Bone marrow (tissue), 2 donors: ENCODE results near the gene CHD2.
"Not testable (repeated sequence)": the region's sequence is repeated elsewhere in the genome, so short reads cannot be mapped to it uniquely, and the experiment has no call there.

ENCODE experiments used
- DNase-seq, 2 donors: peaks; one replicate each; lab custom pipeline; 2025; lab: John Stamatoyannopoulos, UW

CHD2 gene

DNA sequence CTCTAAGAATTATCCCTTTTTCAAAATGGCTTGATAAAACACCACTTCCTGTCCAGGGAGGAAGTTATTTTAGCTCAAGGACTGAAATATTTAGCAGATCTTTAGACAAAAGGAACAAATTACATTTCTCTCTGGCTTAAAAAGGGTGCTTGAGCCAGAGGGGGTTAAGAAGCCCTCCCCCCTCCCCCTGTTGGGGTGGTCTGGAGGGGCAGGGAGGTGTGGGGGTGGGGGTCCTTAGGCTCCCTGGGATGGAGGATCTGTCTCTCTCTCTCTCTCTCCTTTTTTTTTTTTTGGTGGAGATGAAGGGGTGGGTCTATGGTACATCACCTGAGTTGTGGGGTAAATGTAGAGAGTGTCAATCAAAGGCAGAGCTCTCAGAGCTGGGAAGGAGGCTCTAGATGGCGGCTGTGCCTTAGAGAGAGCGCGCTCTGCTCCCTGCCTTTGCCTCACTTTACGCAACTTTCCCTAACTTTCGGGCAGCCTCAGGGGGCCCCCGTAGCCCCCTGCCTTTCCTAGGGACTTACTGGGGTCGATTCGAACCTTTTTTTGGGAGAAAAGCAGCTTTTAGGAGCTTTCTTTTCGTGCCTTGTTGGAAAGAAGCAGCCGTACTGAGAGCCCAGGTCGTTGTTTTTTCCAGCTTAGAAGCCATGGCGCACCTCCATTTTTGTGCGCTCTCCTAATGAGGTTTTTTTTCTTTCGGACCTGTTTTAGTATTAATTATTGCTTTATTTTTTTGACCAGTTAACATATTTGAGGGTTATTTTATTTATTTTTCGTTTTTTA, at the start of gene CHD2:
TSS of gene CHD2 (plus strand) at position 377 of the 783 bp plus-strand sequence. CDS start 914 bp downstream, outside the sequence.
- peak; percentile 73 to 75 for DNase-seq

DNA sequence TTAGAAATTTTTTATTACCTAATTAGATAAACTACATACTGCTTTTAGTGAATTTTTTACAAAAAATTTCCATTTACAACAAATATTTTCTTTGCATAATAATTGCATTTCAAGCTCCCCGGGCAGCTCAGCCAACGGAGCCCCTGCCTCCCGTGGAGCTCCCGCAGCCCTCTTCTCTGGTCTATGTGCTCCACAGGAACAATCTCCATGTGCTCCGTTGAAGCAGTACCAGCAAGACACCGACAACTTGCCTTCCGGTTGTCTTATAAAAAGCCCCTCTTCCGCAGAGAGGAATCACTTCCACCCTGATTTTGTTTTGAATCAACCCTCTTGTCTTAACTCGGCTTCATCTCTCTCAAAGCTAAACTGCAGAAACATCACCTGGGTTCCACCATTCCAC, 46.9 kb upstream of the CHD2 start:
- no peak for DNase-seq

DNA sequence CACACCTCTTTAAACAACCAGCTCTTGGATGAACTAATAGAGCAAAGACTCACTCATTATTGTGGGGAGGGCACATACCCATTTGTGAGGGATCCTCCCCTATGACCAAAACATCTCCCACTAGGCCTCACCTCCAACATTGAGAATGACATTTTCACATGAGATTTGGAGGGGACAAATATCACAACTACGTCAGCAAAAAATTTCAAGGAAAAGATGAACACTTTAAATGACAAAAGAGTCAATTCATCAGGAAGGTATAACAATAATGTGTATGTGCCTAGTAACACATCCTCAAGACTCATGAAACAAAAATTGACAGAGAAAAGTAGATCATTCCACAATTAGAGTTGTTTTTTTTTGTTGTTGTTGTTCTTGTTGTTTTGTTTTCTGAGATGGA, 38.4 kb upstream of the CHD2 start:
- DNase-seq: no peak

DNA sequence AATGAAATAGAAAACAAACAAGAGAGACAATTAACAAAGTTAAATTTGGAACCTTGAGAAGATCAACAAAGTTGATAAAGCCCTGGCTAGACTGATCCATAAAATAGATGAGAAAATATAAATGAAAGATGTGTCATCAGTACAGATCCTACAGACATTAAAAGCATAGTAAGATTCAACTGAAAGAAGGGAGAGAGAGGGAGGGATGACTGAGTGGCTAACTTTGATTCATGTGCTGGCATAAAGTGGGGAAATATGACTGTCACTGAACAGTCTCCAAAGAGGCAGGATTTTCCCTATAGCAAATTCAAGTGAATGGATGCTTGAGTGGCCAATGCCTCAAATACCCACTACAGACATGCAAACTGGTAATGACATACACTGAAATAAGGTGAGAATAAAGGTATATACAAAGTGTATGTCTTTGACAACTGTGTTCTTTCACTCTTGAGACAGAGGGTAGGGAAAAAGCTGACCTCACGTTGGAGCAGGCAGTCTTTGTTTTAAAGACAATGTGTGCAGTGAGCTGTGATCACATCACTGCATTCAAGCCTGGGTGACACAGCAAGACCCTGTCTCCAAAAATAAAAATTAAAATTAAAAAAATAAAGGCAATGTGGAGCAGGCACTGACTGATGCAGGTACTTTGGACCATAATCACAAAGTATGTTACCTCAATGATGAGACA, 35.9 kb upstream of the CHD2 start:
- no peak for DNase-seq

DNA sequence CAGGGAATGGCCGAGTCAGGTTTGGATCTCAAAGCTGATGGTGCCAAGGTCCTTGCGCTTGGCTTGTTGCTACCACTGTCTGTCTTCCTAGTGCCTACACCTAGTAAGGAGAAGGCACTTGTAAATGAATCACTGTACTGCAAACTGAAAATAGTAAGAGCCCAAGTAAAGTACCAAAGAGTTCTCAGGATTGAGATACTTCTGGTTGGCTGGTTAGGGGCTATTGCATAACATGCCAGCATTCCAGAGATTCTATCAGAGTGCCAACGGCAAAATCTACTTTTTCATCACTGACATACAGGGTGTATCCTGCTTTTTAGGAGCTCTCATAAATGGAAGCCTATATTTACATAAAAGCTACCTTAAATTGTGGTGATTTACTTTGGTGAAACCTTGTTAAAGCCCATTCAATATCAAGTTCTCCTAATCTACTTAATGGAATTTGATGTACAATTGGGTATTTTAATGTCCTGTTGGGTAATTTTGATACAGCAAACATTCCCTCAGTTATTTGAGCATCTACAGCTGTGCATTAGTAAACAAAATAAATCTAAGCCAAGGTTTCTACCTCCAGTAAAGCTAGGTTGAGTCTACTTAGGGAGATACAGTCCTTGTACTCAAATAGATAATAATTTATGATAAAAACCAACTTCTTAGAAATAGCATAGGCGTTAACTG, 30.7 kb upstream of the CHD2 start:
- no peak for DNase-seq

DNA sequence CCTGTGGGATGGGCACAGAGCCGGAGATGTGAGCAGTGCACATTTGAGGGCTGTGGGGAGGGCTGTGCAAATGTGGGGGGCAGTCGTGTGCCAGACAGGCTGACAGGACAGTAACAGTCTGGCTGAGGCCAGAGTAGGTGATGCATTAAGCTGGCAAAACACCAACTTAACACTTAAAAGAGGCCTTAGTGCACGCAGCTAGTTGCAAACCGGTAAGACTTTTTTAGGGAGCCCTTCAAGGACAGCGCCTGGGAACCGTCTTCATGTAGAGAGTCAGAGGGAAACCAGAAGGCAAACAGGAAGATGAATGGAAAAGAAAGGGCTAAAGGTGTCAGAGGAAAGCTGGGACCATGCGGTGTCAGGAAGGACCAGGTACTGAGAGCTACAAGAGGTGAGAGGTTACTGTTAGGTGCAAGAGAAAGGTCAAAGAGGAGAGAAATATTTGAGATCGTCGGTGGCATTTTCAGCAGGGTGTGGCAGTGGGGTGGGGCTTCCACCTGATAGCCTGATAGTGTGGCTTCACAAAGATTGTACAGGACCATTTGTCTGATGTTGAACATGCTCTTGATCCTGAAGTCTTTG, 30.0 kb upstream of the CHD2 start:
- no peak for DNase-seq

DNA sequence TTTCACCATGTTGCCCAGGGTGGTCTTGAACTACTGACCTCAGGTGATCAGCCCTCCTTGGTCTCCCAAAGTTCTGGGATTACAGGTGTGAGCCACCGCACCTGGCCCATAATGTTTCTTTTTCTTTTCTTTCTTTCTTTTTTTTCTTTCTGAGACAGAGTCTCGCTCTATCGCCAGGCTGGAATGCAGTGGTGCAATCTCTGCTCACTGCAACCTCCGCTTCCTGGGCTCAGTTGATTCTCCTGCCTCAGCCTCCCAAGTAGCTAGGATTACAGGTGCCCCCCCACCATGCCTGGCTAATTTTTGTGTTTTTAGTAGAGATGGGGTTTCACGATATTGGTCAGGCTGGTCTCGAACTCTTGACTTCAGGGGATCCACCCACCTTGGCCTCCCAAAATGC, 27.2 kb upstream of the CHD2 start:
- DNase-seq: not testable (repeated sequence)

DNA sequence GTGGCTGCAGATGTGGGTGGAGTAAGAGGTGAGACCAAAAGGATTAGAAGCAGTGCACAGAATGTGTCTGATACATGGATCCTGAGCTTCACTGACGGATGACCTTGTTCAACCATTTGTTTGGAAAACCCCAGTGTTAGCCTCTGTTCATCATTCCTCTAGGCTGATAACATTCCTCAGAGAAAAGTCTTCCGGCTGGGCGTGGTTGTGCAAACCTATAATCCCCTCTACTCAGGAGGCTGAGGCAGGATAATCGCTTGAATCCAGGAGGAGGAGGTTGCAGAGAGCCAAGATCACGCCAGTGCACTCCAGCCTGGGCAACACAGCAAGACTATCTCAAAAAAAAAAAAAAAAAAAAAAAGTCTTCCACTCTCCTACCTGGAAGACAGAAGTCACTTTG, 23.1 kb upstream of the CHD2 start:
- DNase-seq: no peak

DNA sequence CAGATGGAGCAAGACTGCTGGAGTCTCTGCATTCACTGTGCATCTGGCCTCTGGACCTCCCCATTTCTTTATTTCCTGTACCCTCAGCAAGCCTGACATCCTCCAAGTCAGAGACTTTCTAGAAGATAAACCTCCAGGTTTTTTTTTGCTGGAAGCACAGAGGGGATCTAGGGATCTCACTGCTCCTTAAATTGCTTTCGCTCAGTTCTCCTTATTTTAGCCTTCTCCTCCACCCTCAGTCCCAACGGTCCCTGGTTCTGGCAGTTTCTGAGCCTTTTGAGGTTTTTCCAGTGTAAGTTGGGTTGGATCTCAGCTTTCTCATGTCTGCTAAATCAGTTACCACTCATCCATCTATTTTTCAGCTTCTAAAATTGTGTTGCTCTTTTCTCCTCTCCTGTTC, 22.7 kb upstream of the CHD2 start:
- no peak for DNase-seq

DNA sequence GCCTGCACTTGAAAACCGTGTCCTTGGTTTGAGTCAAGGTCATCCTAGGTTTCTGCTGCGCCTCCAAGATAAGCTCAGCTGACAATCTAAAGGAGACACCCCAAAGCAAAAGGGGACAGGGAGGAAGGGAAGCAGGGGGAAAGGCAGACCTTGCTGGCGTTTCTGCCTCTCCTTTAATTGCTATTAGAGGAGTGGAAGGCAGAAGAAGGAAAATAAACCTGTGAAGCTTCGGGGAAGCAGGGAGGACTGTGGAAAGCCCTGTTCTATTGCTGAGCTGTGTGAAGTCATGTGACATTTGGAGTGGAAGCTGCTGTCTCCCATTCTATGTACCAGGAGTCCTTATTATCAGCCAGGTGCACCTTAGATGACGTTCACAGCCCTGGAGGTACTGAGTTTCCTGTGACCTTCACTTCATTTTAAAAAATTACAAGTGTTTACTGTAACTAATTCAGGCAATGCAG, 21.5 kb upstream of the CHD2 start:
- DNase-seq: no peak

DNA sequence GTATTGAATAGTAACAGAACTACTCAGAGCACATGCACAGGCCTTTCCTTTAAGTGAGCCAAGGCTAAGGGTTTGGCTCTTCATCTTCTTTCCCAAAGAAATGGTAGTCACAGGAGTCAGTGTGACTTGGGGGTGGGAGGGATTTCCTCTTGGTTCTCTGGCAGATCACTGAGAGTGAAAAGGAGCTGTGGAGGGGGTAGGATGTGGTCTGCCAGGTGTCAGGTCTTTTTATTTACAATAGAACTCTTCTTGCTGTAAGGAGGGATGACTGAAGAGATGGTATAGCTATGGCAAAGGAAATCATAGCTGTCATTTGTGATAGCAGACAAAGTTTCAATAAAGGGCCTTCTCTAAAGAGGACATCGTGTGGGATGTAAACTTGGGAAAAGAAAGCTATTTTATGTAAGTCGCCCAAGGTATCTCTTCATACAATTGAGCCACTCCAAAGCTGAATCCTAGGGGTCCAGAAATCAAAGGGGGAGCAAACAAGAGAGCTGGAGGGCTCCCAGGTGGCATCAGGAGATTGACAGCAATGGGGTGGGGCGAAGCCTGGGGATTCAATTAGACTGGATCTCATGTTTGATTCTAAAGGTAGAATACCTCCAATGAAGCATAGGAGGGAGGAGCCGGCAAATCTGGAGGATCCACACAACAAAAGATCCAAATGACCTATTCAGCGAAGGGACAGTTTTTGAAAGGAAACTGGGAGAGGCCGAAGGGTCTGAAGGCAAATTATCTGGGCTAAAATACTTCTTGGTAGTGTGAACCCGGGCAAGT, 20.0 kb upstream of the CHD2 start:
- no peak for DNase-seq

DNA sequence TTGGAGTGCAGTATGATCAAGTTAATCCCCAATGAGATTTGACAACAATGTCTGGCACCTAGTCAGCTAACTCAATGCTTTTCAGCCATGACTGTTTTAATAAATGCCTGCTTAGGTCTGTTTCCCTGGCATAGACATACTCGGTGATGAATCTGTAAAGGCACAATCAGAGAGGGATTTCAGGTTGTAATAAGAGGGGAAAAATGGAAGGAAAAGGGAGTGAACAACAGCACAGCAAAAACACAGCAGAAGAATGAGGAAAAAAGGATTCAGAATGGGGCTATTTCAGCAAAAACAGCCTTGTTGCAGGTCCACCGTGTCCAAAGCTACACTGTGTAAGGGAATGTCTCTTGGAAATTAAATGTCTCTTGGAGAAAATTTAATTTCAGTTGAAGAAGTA, 19.3 kb upstream of the CHD2 start:
- DNase-seq: no peak

DNA sequence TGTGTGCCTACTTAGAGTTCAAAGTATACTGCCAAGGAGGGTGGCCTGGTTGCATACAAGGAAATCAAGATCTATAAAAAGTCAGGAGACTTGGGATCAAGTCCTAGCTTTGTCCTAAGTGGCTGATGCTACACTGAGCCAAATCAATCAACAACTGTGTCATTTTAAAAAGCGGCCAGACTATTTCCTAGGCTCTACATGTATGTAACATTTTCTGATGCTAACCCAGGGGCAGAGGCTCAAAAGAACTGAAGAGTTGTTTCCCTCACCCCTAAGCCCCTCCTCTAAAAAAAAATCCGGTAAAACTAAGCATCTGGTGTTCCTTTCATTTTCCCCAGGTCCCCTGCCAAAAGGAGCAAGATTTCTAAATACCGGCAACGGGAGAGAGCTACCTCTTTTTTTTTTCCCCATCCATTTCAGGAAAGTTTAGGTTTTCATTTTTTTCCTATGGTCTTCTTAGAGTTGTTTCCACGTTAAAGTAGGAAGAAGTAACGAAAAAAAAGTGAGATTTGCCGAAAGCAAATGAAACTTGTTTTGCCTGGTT, 18.8 kb upstream of the CHD2 start:
- peak in 1 of 2 donors; percentile 17 for DNase-seq

DNA sequence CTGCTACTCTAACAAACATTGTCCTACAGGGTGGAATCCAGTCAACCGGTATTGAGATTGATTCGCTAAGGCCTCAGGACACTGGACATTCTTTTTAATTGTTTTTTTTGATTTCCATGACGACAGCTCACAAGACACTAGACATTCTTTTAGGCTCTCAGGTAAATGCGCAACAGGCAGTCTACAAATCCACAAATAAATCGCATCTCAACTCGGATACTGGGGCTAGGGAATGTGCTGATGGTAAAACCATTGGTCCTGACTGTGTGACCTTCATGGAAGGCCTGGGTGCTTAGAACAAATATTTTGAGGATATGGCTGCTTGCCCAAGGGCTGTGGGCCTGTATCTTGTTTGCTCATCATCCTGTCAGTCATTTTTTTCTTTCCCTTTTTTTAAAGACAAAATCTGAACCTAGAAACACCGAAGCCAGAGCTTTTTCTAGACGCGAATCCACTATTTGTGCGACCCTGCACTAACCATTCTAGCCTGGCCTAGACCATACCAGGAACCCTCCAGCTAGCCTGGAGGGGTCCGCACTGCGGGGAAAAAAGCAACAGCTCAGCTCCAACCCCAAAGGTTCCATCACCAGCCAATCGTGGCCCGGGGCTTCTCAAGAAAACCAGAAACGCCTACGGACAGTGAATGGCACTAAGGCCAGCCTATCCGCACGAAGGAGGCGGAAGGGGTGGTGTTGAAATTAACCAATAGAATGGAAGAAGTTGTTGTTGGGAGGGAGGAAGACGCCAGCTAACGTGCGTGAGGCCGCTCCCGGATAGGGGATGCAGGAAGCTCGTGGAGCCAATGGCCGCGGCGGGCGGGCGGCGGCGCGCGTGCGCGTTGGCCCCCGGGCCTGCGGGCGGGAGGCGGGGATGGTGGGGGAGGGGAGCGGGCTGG, 18.1 kb upstream of the CHD2 start:
- DNase-seq: peak; percentile 84 to 100

DNA sequence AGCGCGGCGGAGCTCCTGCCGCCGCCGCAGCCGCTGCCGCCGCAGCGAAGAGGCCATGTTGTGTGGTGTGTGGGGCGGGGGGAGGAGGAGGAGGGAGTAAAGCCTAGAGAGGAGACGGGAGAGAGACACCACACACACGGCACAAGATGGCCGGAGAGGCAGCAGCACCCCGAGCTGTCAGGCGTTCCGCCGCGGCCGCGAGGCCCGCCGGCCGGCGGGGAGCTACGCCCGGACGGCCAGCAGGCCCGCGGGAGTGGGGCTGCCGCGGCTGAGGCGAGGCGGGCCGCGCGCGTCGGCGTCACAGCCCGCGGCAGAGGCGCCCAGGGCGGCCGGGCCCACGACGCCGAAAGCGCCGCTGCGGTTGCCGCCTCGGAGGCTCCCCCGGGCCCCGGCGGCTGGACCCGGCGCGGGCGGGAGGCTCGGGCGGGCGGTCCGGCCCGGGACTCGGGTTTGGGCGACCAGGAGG, 17.4 kb upstream of the CHD2 start:
- DNase-seq: peak in 1 of 2 donors; percentile 77

DNA sequence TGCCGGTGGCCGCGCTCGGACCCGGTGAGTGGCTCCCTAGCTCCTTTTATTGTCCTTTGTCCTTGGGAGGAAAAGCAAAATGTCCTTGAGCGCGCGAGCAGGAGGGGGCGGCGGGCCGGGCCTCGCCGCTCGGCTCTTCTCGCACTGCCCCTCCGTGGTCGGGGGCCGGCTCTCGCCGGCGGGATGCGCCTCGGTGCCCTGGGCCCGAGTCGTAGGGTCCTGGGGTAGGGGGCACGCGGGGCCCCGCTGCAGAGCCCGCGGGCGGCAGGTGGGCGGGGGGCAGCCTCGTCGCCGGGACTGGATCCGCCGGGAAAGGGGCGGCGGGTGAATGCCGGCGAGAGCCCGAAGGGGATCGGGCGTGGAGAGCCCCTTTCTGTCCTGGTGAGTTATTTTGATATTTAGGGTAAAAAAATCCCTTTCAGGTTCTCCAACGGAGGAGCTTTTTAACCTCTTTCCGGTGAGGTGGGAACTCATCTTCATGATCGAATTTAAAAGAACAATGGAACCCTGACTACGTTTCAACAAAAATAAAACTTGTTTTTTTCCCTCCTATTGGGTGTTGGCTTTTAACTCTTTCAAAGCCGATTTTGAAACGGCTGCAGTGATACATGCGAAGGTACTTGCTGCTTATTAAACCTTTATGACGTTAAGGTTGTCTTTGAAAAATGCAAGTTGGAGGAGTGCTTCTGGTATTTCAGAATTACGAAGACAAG, 16.8 kb upstream of the CHD2 start:
- DNase-seq: peak in 1 of 2 donors; percentile 77

DNA sequence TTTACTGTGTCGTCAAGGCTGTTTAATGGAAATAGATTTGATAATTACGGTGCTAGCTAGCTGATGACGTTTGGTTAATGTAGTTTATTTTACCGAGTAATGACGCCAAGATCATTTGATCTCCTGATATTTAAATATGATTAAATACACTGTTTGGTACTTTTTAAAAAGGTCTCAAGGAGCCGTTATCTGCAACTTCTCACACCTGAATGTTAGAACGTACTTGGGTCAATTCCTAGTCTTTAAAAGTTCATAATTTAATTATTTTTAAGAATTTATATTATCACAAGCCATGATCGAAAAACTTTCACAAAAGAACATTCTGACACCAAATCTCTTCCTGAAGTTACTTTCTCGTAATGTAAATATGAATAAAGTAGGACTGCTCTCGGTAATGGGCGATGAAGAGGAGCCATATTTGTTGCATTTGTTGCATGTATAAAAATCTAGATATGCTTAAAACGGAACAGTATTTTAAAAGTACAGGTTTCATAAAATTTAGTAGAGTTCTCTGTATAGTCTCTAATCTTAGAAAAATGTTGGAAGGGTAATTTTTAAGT, 16.2 kb upstream of the CHD2 start:
- DNase-seq: no peak

DNA sequence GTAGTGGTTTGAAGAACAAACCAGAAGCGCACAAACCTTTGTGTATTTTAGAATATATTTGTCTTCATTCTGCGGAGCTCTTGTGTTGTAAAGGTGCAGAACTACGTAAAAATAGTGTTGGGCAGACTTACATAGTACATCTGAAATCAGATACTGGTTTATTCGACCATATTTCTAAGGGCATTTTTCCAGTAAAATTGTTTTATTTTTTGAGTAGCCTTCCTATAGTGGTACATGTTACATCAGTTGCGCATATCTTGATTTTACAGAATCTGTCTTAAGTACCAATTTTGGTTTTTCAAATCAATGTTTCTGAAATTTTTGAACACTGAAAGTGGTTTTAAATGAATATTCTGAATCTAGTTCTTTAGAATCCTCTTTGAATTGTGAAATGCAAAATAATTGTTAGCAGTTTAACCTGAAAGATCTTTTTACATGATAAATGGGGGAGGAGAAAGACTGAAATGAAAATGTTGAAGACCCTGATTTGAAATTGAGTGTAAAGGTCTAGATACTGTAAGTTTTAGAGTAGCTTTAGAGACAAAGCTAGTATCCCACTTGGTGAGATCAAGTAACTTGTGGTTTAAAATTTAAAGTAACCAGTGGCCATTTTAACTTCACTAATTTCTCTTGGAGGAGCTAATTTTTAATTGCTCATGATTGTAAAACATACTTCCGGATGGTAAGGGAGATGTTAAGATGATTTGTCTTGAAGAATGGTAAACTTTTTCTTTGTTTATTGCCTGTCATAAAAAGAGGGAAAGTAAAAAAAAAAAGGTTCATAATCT, 15.5 kb upstream of the CHD2 start:
- peak in 1 of 2 donors; percentile 16 for DNase-seq
